Measurements from ENCODE around the gene PCDHGA6. TPM values are rescaled to one million over a fixed set of nuclear protein-coding genes. Genes with fewer than 3 reads are reported as not detected.

The PCDHGA6 gene
- total and polyA plus RNA-seq, 2 donors (not counting 1 experiment from before 2014, with no cell fraction given): 0.78 to 2.5 TPM

DNA sequence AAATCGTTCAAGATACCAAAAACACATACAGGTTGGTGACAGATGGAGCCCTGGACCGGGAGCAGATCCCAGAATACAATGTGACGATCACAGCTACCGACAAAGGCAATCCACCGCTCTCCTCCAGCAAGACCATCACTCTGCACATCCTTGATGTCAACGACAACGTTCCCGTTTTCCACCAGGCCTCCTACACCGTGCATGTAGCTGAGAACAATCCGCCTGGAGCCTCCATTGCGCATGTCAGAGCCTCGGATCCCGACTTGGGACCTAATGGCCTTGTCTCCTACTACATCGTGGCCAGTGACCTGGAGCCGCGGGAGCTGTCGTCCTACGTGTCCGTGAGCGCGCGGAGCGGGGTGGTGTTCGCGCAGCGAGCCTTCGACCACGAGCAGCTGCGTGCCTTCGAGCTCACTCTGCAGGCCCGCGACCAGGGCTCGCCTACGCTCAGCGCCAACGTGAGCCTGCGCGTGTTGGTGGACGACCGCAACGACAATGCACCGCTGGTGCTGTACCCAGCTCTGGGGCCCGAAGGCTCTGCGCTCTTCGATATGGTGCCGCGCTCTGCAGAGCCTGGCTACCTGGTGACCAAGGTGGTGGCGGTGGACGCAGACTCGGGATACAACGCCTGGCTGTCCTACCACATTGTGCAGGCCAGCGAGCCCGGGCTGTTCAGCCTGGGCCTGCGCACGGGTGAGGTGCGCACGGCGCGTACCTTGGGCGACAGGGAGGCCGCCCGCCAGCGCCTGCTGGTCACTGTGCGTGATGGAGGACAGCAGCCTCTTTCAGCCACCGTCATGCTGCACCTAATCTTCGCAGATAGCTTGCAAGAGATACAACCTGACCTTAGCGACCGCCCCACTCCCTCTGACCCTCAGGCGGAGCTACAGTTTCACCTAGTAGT, 1.9 kb upstream of the PCDHGA6 start:
- Mint-ChIP-seq H3K27me3 (peaks cover 55% of the 10 kb centered on the region), H3K9me3 (ENCODE audit: insufficient read depth) (peaks cover 12% of the 10 kb centered on the region), H3K27ac (no peak overlapping the region), H3K4me1 (peaks cover 8% of the 10 kb centered on the region), H3K4me3 (no peak overlapping the region)
- no peaks in the 10 kb centered on the region for H3K36me3 ChIP-seq (replicated peaks in 1 of 2; ENCODE audit: control extremely low read depth in 1 of 2, control insufficient read depth in 1 of 2, extremely low read depth in 1 of 2, insufficient read depth in 2 of 2, low read length in 1 of 2)
- ATAC-seq (ENCODE audit: low read depth) (no peak), DNase-seq (no peak)
- H3K4me3 ChIP-seq (ENCODE audit: control extremely low read depth in 1 of 5, extremely low read depth in 1 of 5, insufficient read depth in 1 of 5, low read depth in 2 of 5, low read length in 4 of 5): no peak overlapping the region
- CTCF ChIA-PET: interaction anchor here (0.7 to 3.0 kb wide), 4 partner anchors 108 to 186 kb away, joined by 3 to 17 read pairs (median 3); no protein-coding TSS in a partner anchor
- TF ChIP-seq, protein P1, sequence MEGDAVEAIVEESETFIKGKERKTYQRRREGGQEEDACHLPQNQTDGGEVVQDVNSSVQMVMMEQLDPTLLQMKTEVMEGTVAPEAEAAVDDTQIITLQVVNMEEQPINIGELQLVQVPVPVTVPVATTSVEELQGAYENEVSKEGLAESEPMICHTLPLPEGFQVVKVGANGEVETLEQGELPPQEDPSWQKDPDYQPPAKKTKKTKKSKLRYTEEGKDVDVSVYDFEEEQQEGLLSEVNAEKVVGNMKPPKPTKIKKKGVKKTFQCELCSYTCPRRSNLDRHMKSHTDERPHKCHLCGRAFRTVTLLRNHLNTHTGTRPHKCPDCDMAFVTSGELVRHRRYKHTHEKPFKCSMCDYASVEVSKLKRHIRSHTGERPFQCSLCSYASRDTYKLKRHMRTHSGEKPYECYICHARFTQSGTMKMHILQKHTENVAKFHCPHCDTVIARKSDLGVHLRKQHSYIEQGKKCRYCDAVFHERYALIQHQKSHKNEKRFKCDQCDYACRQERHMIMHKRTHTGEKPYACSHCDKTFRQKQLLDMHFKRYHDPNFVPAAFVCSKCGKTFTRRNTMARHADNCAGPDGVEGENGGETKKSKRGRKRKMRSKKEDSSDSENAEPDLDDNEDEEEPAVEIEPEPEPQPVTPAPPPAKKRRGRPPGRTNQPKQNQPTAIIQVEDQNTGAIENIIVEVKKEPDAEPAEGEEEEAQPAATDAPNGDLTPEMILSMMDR (IDR thresholded peaks at IDR 0.05): no peak
- no peak for TF ChIP-seq EZH2 (IDR thresholded peaks at IDR 0.05; ENCODE audit: borderline replicate concordance, insufficient read depth, low read depth, low read length, poor library complexity, severe bottlenecking)
- H4K20me1 ChIP-seq (ENCODE audit: control insufficient read depth, insufficient read depth, low read length, poor library complexity, severe bottlenecking): no peaks in the 10 kb centered on the region
- H3K79me2 ChIP-seq (ENCODE audit: control insufficient read depth, insufficient read depth, low read length): no peaks in the 10 kb centered on the region
- no peak overlapping the region for H3K27ac ChIP-seq (ENCODE audit: low read length in 2 of 2)
- H3K4me2 ChIP-seq (replicated peaks; ENCODE audit: low read depth, low read length, poor library complexity, severe bottlenecking): no peak overlapping the region
- H3K9ac ChIP-seq (ENCODE audit: low read length): no peak overlapping the region
- peaks cover 1 to 64% (median 47%) of the 10 kb centered on the region in 3 donors for H3K9me3 ChIP-seq (ENCODE audit: control extremely low read depth in 1 of 3, control insufficient read depth in 2 of 3, insufficient read depth in 1 of 3, low read length in 2 of 3)
- peaks cover 0 to 57% (median 34%) of the 10 kb centered on the region in 4 experiments for H3K27me3 ChIP-seq (replicated peaks in 1 of 4; ENCODE audit: control extremely low read depth in 1 of 4, control insufficient read depth in 3 of 4, insufficient read depth in 4 of 4, low read length in 3 of 4)
- intact Hi-C loops (cut with micrococcal nuclease): no loop called here
- POLR2A ChIA-PET: no interaction called here
- 54% methylated on average over 68 of the region's 69 CpGs for WGBS (ENCODE audit: insufficient coverage)
- no peak overlapping the region for H2AFZ ChIP-seq (ENCODE audit: insufficient read depth, low read depth, low read length, poor library complexity, severe bottlenecking)
- H3K4me1 ChIP-seq (ENCODE audit: control insufficient read depth in 2 of 2, insufficient read depth in 2 of 2, low read length in 2 of 2): peaks cover 0 to 5% of the 10 kb centered on the region in 2 donors

DNA sequence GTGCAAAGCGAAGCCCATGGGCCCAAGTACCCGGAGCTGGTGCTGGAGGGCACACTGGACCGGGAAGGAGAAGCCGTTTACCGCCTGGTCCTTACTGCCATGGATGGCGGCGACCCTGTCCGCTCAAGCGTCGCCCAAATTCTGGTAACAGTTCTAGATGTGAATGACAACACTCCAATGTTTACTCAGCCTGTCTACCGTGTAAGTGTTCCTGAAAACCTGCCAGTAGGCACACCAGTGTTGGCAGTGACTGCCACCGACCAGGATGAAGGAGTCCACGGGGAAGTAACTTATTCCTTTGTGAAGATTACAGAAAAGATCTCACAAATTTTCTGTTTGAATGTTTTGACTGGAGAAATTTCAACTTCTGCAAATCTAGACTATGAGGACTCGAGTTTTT, 936 bp downstream of the PCDHGA6 start:
- no peak for ATAC-seq (ENCODE audit: low read depth)
- peaks cover 12% of the 10 kb centered on the region for H3K9me3 Mint-ChIP-seq (ENCODE audit: insufficient read depth)

More for the DNA sequence above, 936 bp downstream of the PCDHGA6 start:
- Mint-ChIP-seq H3K27me3 (peaks cover 47% of the 10 kb centered on the region), H3K27ac (no peak overlapping the region), H3K4me1 (peaks cover 8% of the 10 kb centered on the region), H3K4me3 (no peak overlapping the region)
- H2AFZ ChIP-seq (ENCODE audit: insufficient read depth, low read depth, low read length, poor library complexity, severe bottlenecking): no peak overlapping the region
- H3K79me2 ChIP-seq (ENCODE audit: control insufficient read depth, insufficient read depth, low read length): no peaks in the 10 kb centered on the region
- no peak overlapping the region for H3K27ac ChIP-seq (ENCODE audit: low read length in 2 of 2)
- H3K36me3 ChIP-seq (replicated peaks in 1 of 2; ENCODE audit: control extremely low read depth in 1 of 2, control insufficient read depth in 1 of 2, extremely low read depth in 1 of 2, insufficient read depth in 2 of 2, low read length in 1 of 2): no peaks in the 10 kb centered on the region
- peaks cover 0 to 63% (median 33%) of the 10 kb centered on the region in 4 experiments for H3K27me3 ChIP-seq (replicated peaks in 1 of 4; ENCODE audit: control extremely low read depth in 1 of 4, control insufficient read depth in 3 of 4, insufficient read depth in 4 of 4, low read length in 3 of 4)
- peaks cover 0 to 5% of the 10 kb centered on the region in 2 donors for H3K4me1 ChIP-seq (ENCODE audit: control insufficient read depth in 2 of 2, insufficient read depth in 2 of 2, low read length in 2 of 2)
- no peak overlapping the region for H3K9ac ChIP-seq (ENCODE audit: low read length)
- H4K20me1 ChIP-seq (ENCODE audit: control insufficient read depth, insufficient read depth, low read length, poor library complexity, severe bottlenecking): no peaks in the 10 kb centered on the region
- intact Hi-C loops (cut with micrococcal nuclease): no loop called here
- no peak overlapping the region for H3K4me2 ChIP-seq (replicated peaks; ENCODE audit: low read depth, low read length, poor library complexity, severe bottlenecking)
- no peak for DNase-seq
- WGBS (ENCODE audit: insufficient coverage): 69% methylated on average over 14 of the region's 14 CpGs
- ChIA-PET CTCF (interaction anchor here (0.6 to 2.0 kb wide), 4 partner anchors 33 to 640 kb away, joined by 3 to 5 read pairs (median 4); partner anchors contain the start of gene PCDHGB6), POLR2A (no interaction called here)
- peaks cover 0 to 65% (median 49%) of the 10 kb centered on the region in 3 donors for H3K9me3 ChIP-seq (ENCODE audit: control extremely low read depth in 1 of 3, control insufficient read depth in 2 of 3, insufficient read depth in 1 of 3, low read length in 2 of 3)
- no peak overlapping the region for H3K4me3 ChIP-seq (ENCODE audit: control extremely low read depth in 1 of 5, extremely low read depth in 1 of 5, insufficient read depth in 1 of 5, low read depth in 2 of 5, low read length in 4 of 5)
- TF ChIP-seq EZH2 (IDR thresholded peaks at IDR 0.05; ENCODE audit: borderline replicate concordance, insufficient read depth, low read depth, low read length, poor library complexity, severe bottlenecking): no peak
- TF ChIP-seq, protein P1 (IDR thresholded peaks at IDR 0.05): no peak

Measured in B cell (primary cell).